ENCODE results near the gene ACR. TPM values are rescaled to one million over a fixed set of nuclear protein-coding genes. Genes with fewer than 3 reads are reported as not detected.

The ACR gene
- total and polyA plus RNA-seq, 10 of the 15 experiments (the other 5 are each of a cell fraction or from before 2014, with no cell fraction given) = not detected

GRCh38 chr22:50712341-50713007, 25.5 kb upstream of the ACR start (continued):
- TF ChIP-seq, protein P1, sequence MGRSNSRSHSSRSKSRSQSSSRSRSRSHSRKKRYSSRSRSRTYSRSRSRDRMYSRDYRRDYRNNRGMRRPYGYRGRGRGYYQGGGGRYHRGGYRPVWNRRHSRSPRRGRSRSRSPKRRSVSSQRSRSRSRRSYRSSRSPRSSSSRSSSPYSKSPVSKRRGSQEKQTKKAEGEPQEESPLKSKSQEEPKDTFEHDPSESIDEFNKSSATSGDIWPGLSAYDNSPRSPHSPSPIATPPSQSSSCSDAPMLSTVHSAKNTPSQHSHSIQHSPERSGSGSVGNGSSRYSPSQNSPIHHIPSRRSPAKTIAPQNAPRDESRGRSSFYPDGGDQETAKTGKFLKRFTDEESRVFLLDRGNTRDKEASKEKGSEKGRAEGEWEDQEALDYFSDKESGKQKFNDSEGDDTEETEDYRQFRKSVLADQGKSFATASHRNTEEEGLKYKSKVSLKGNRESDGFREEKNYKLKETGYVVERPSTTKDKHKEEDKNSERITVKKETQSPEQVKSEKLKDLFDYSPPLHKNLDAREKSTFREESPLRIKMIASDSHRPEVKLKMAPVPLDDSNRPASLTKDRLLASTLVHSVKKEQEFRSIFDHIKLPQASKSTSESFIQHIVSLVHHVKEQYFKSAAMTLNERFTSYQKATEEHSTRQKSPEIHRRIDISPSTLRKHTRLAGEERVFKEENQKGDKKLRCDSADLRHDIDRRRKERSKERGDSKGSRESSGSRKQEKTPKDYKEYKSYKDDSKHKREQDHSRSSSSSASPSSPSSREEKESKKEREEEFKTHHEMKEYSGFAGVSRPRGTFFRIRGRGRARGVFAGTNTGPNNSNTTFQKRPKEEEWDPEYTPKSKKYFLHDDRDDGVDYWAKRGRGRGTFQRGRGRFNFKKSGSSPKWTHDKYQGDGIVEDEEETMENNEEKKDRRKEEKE (IDR thresholded peaks at IDR 0.05) = no peak
- TF ChIP-seq, protein P2, sequence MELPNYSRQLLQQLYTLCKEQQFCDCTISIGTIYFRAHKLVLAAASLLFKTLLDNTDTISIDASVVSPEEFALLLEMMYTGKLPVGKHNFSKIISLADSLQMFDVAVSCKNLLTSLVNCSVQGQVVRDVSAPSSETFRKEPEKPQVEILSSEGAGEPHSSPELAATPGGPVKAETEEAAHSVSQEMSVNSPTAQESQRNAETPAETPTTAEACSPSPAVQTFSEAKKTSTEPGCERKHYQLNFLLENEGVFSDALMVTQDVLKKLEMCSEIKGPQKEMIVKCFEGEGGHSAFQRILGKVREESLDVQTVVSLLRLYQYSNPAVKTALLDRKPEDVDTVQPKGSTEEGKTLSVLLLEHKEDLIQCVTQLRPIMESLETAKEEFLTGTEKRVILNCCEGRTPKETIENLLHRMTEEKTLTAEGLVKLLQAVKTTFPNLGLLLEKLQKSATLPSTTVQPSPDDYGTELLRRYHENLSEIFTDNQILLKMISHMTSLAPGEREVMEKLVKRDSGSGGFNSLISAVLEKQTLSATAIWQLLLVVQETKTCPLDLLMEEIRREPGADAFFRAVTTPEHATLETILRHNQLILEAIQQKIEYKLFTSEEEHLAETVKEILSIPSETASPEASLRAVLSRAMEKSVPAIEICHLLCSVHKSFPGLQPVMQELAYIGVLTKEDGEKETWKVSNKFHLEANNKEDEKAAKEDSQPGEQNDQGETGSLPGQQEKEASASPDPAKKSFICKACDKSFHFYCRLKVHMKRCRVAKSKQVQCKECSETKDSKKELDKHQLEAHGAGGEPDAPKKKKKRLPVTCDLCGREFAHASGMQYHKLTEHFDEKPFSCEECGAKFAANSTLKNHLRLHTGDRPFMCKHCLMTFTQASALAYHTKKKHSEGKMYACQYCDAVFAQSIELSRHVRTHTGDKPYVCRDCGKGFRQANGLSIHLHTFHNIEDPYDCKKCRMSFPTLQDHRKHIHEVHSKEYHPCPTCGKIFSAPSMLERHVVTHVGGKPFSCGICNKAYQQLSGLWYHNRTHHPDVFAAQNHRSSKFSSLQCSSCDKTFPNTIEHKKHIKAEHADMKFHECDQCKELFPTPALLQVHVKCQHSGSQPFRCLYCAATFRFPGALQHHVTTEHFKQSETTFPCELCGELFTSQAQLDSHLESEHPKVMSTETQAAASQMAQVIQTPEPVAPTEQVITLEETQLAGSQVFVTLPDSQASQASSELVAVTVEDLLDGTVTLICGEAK (IDR thresholded peaks at IDR 0.05; ENCODE audit: borderline replicate concordance) = no peak
- TF ChIP-seq EED (IDR thresholded peaks at IDR 0.05; ENCODE audit: low read depth) = no peak

- DNase-seq (ENCODE audit: low read depth, low spot score) = no peak
- 34% methylated on average over 13 of the region's 13 CpGs for WGBS (ENCODE audit: insufficient coverage, insufficient replicate concordance, low lambda C conversion rate, missing lambda C conversion rate)
- Histone ChIP-seq H3K27me3 (replicated peaks in 1 of 2; ENCODE audit: control insufficient read depth in 2 of 2, insufficient read depth in 2 of 2, low read length in 1 of 2) (peaks cover 0 to 7% of the 10 kb centered on the region in 2 experiments; a peak in 2 of 4 replicates), H3K9me3 (replicated peaks; ENCODE audit: control insufficient read depth, insufficient read depth, low read length) (no peaks in the 10 kb centered on the region), H3K4me2 (ENCODE audit: control insufficient read depth, insufficient read depth) (no peak overlapping the region), H3K36me3 (ENCODE audit: control insufficient read depth in 2 of 2, insufficient read depth in 2 of 2, low read length in 1 of 2) (no peaks in the 10 kb centered on the region), H3K27ac (ENCODE audit: control insufficient read depth, insufficient read depth) (no peak overlapping the region), H2AFZ (ENCODE audit: control insufficient read depth, low read depth, low read length) (no peak overlapping the region), H3K79me2 (ENCODE audit: control insufficient read depth, insufficient read depth, low read length) (no peaks in the 10 kb centered on the region), H4K20me1 (ENCODE audit: control insufficient read depth, insufficient read depth) (no peaks in the 10 kb centered on the region), H3K4me1 (ENCODE audit: control insufficient read depth, insufficient read depth, low read length) (no peaks in the 10 kb centered on the region), H3K9ac (ENCODE audit: control insufficient read depth, insufficient read depth, low read length) (no peak overlapping the region), H3K4me3 (no peak overlapping the region)
- ChIA-PET SMC1A (ENCODE audit: uncharacterized antibody, unreplicated experiment) (no interaction called here), POLR2A (no interaction called here), CTCF (no interaction called here), RAD21 (ENCODE audit: unreplicated experiment) (no interaction called here)
- no peak for FAIRE-seq
- TF ChIP-seq LARP7 (IDR thresholded peaks at IDR 0.05) = no peak
- no peak for TF ChIP-seq TCF12 (IDR thresholded peaks at IDR 0.05; ENCODE audit: low read depth, low read length)
- TF ChIP-seq NRF1 (conservative IDR thresholded peaks at IDR 0.05; ENCODE audit: low read depth, low read length) = no peak
- no peak for TF ChIP-seq RUNX3 (IDR thresholded peaks at IDR 0.05; ENCODE audit: low read length)
- no peak for ATAC-seq
- intact Hi-C loops (cut with micrococcal nuclease; ENCODE audit: unreplicated experiment) = no loop called here
- BruUV-seq (replicated peaks) = no TSS peak
- in situ Hi-C loops (cut with MboI) = no loop called here
Observed at GRCh38 chr22:50713008-50713385, 25.0 kb upstream of the ACR start.
